ENCODE data around the gene THBS4. TPM values are rescaled to one million over a fixed set of nuclear protein-coding genes. Genes with fewer than 3 reads are reported as not detected.

The THBS4 gene
- total and polyA plus RNA-seq, 4 donors = 0.08 to 0.28 (median 0.20) TPM

- TF ChIP-seq REST (IDR thresholded peaks at IDR 0.05) = no peak
Measured at GRCh38 chr5:80082281-80082680, 47.1 kb downstream of the THBS4 start (continued).

GRCh38 chr5:80082731-80083100 is 47.6 kb downstream of the THBS4 start:
- no peak overlapping the region for H3K4me3 ChIP-seq (ENCODE audit: low read depth in 1 of 3, low read length in 3 of 3)
- no peak overlapping the region for H3K27ac ChIP-seq (ENCODE audit: low read depth in 1 of 2, low read length in 2 of 2)
- H3K9me3 ChIP-seq (ENCODE audit: control insufficient read depth in 4 of 4, low read length in 3 of 4) = no peaks in the 10 kb centered on the region
- no peak overlapping the region for H3K9ac ChIP-seq (ENCODE audit: low read depth in 1 of 2, low read length in 2 of 2)
- TF ChIP-seq YY1 (IDR thresholded peaks at IDR 0.05) (peak; percentile 72), SP1 (IDR thresholded peaks at IDR 0.05) (no peak), FOXA1 (IDR thresholded peaks at IDR 0.05) (no peak), ZBTB33 (IDR thresholded peaks at IDR 0.05) (no peak), CTCF (IDR thresholded peaks at IDR 0.05; ENCODE audit: low read depth, low read length, missing input control) (peak; percentile 44), RAD21 (IDR thresholded peaks at IDR 0.05) (peak; percentile 49 to 68)
- H3K4me1 ChIP-seq (ENCODE audit: control insufficient read depth in 4 of 4, insufficient read depth in 4 of 4, low read length in 3 of 4) = peaks cover 0 to 6% (median 2%) of the 10 kb centered on the region in 4 donors
- WGBS = 18% methylated on average over 16 of the region's 16 CpGs
- H3K36me3 ChIP-seq (ENCODE audit: control insufficient read depth in 4 of 4, insufficient read depth in 3 of 4, low read depth in 1 of 4, low read length in 3 of 4) = no peaks in the 10 kb centered on the region
- DNase-seq (ENCODE audit: low spot score) = peak; percentile 54
- H3K27me3 ChIP-seq (ENCODE audit: control insufficient read depth in 4 of 4, insufficient read depth in 4 of 4, low read length in 3 of 4) = no peaks in the 10 kb centered on the region

GRCh38 chr5:80083101-80083890 is 48.1 kb downstream of the THBS4 start:
- Histone ChIP-seq H3K9ac (ENCODE audit: low read depth in 1 of 2, low read length in 2 of 2) (no peak overlapping the region), H3K4me3 (ENCODE audit: low read depth in 1 of 3, low read length in 3 of 3) (no peak overlapping the region), H3K27me3 (ENCODE audit: control insufficient read depth in 4 of 4, insufficient read depth in 4 of 4, low read length in 3 of 4) (no peaks in the 10 kb centered on the region), H3K27ac (ENCODE audit: low read depth in 1 of 2, low read length in 2 of 2) (peak overlapping the region in 1 of 2 donors; percentile 28), H3K36me3 (ENCODE audit: control insufficient read depth in 4 of 4, insufficient read depth in 3 of 4, low read depth in 1 of 4, low read length in 3 of 4) (no peaks in the 10 kb centered on the region), H3K4me1 (ENCODE audit: control insufficient read depth in 4 of 4, insufficient read depth in 4 of 4, low read length in 3 of 4) (peaks cover 0 to 6% (median 2%) of the 10 kb centered on the region in 4 donors), H3K9me3 (ENCODE audit: control insufficient read depth in 4 of 4, low read length in 3 of 4) (no peaks in the 10 kb centered on the region)
- no peak for TF ChIP-seq REST (IDR thresholded peaks at IDR 0.05)
- no peak for TF ChIP-seq HNF4G (IDR thresholded peaks at IDR 0.05)
- no peak for TF ChIP-seq MAX (IDR thresholded peaks at IDR 0.05)
- TF ChIP-seq GABPA (IDR thresholded peaks at IDR 0.05 in 1 of 2, conservative IDR thresholded peaks at IDR 0.05 in 1 of 2) = no peak
- TF ChIP-seq YY1 (IDR thresholded peaks at IDR 0.05) = no peak
- no peak for TF ChIP-seq FOXA1 (IDR thresholded peaks at IDR 0.05)
- TF ChIP-seq RAD21 (IDR thresholded peaks at IDR 0.05) = peak; percentile 81 to 88
- TF ChIP-seq JUND (IDR thresholded peaks at IDR 0.05) = no peak
- peak; percentile 76 for TF ChIP-seq FOXA2 (IDR thresholded peaks at IDR 0.05)
- TF ChIP-seq NR2F2 (IDR thresholded peaks at IDR 0.05) = no peak
- peak; percentile 68 for TF ChIP-seq CTCF (IDR thresholded peaks at IDR 0.05; ENCODE audit: low read depth, low read length, missing input control)
- 51% methylated on average over 19 of the region's 19 CpGs for WGBS
- DNase-seq (ENCODE audit: low spot score) = no peak
